Endothelial cell of umbilical vein (primary cell): ENCODE results near the gene SFTPB. TPM values are rescaled to one million over a fixed set of nuclear protein-coding genes. Genes with fewer than 3 reads are reported as not detected.

Experiments
- BruUV-seq: library from RNA; stranded (reverse); fragments of 400-500 nt; replicated peaks from 2 replicates; lab custom pipeline; 2021; lab: Mats Ljungman, UMichigan
- CTCF ChIA-PET: fragments of 300-600, 350-600 bp; sonication (Branson Sonifier 250); formaldehyde crosslinking; loops from one replicate; lab custom pipeline; 2021; ENCODE audit warnings: antibody characterized with exemption, inconsistent platforms; lab: Charles Lee
- POLR2A ChIA-PET: fragments of 300-600, 350-600 bp; sonication (Branson Sonifier 250); formaldehyde crosslinking; loops from one replicate; lab custom pipeline; 2021; ENCODE audit warnings: antibody characterized with exemption, inconsistent platforms; lab: Charles Lee
- DNase-seq: peaks from one replicate; pipeline ENCODE4 v3.0.0-alpha.2; 2011; ENCODE audit warnings: low read depth, low spot score
- FAIRE-seq: peaks from 2 replicates; lab custom pipeline; 2011; peaks lifted over from hg19 to GRCh38; lab: Jason Lieb, UNC
- H2AFZ ChIP-seq: 2 replicates; pipeline ENCODE4 v1.6.0; 2012; ENCODE audit warnings: low read depth, low read length, control low read depth, inconsistent platforms
- H3K27ac ChIP-seq: 2 replicates; pipeline ENCODE4 v1.5.1; 2011; ENCODE audit warnings: low read depth, mild to moderate bottlenecking, control low read depth, low read length, moderate library complexity; ENCODE audit not compliant: insufficient read depth
- H3K27me3 ChIP-seq, 2 experiments: 2 replicates each; pipeline versions ENCODE4 v1.6.0 to v1.6.1; 2011; ENCODE audit warnings: low read length in 2 of 2, mixed read lengths in 1 of 2; ENCODE audit not compliant: control insufficient read depth in 2 of 2, insufficient read depth in 2 of 2
- H3K36me3 ChIP-seq, 2 experiments: 2 replicates in 1 of 2; 3 replicates in 1 of 2; pipeline ENCODE4 v1.5.1; 2011; ENCODE audit warnings: low read length in 2 of 2, mild to moderate bottlenecking in 1 of 2, moderate library complexity in 1 of 2; ENCODE audit not compliant: control insufficient read depth in 2 of 2, insufficient read depth in 2 of 2; ENCODE audit errors: extremely low read depth in 1 of 2
- H3K4me1 ChIP-seq: 3 replicates; pipeline ENCODE4 v1.5.1; 2011; ENCODE audit warnings: mild to moderate bottlenecking, low read length; ENCODE audit not compliant: control insufficient read depth, insufficient read depth; ENCODE audit errors: extremely low read depth
- H3K4me2 ChIP-seq: 2 replicates; pipeline ENCODE4 v1.6.1; 2011; ENCODE audit warnings: low read length, control low read depth, mixed read lengths; ENCODE audit not compliant: insufficient read depth
- H3K4me3 ChIP-seq, 3 experiments: fragments of 200-600 bp in 1 of 3; sonication (generic), shearing (Covaris generic) in 1 of 3; replicated peaks in 1 of 3; 2 replicates each; pipeline ENCODE4 v1.5.1; 2011 to 2016; ENCODE audit warnings: control low read depth in 3 of 3, low read length in 3 of 3, mild to moderate bottlenecking in 2 of 3, inconsistent platforms in 1 of 3, low read depth in 1 of 3, moderate library complexity in 1 of 3; ENCODE audit not compliant: insufficient read depth in 1 of 3
- H3K79me2 ChIP-seq: 2 replicates; pipeline ENCODE4 v1.6.0; 2012; ENCODE audit warnings: low read length, inconsistent platforms; ENCODE audit not compliant: control insufficient read depth, insufficient read depth
- H3K9ac ChIP-seq: replicated peaks from 2 replicates; pipeline ENCODE3; 2011; ENCODE audit warnings: low read length, control low read depth; ENCODE audit not compliant: insufficient read depth; ENCODE audit errors: extremely low read depth
- H3K9me1 ChIP-seq: replicated peaks from 3 replicates; pipeline ENCODE4 v1.6.0; 2011; ENCODE audit warnings: mild to moderate bottlenecking, low read length; ENCODE audit not compliant: control insufficient read depth, insufficient read depth; ENCODE audit errors: extremely low read depth
- H3K9me3 ChIP-seq: replicated peaks from 2 replicates; pipeline ENCODE4 v1.5.1; 2012; ENCODE audit warnings: low read length, inconsistent platforms; ENCODE audit not compliant: control insufficient read depth, insufficient read depth
- H4K20me1 ChIP-seq: replicated peaks from 2 replicates; pipeline ENCODE3; 2011; ENCODE audit warnings: mild to moderate bottlenecking, low read length; ENCODE audit not compliant: control insufficient read depth, insufficient read depth; ENCODE audit errors: extremely low read depth
- CTCF ChIP-seq, 2 donors: IDR thresholded peaks; 1 replicate in 1 of 2; 2 replicates in 1 of 2; pipeline ENCODE4 v1.5.1; 2011; ENCODE audit warnings: low read length in 2 of 2, mild to moderate bottlenecking in 2 of 2, moderate library complexity in 2 of 2, control low read depth in 1 of 2, inconsistent platforms in 1 of 2, low read depth in 1 of 2; ENCODE audit not compliant: insufficient read depth in 1 of 2; ENCODE audit errors: extremely low read depth in 1 of 2
- EZH2 ChIP-seq: IDR thresholded peaks from 2 replicates; pipeline ENCODE4 v1.6.1; 2012; ENCODE audit warnings: borderline replicate concordance, low read depth, mild to moderate bottlenecking, moderate library complexity, low read length, inconsistent platforms; ENCODE audit not compliant: severe bottlenecking
- FOS ChIP-seq: IDR thresholded peaks from 2 replicates; pipeline ENCODE4 v1.6.1; 2011; ENCODE audit warnings: mild to moderate bottlenecking, low read length, moderate library complexity, borderline replicate concordance; ENCODE audit not compliant: insufficient read depth
- GATA2 ChIP-seq: IDR thresholded peaks from 2 replicates; pipeline ENCODE4 v1.7.0; 2011; ENCODE audit warnings: low read depth, mild to moderate bottlenecking, moderate library complexity, mixed read lengths, low read length; ENCODE audit not compliant: insufficient read length, insufficient read depth
- JUN ChIP-seq: IDR thresholded peaks from 2 replicates; pipeline ENCODE4 v1.6.1; 2011; ENCODE audit warnings: borderline replicate concordance, low read depth; ENCODE audit not compliant: insufficient read length, insufficient read depth
- MAX ChIP-seq: IDR thresholded peaks from 2 replicates; pipeline ENCODE4 v1.6.1; 2011; ENCODE audit not compliant: insufficient read depth, insufficient read length
- MYC ChIP-seq: IDR thresholded peaks from one replicate; pipeline ENCODE4 v1.6.1; 2011; ENCODE audit warnings: mild to moderate bottlenecking, low read depth, low read length
- POLR2A ChIP-seq: IDR thresholded peaks from 2 replicates; pipeline ENCODE4 v1.6.1; 2012; ENCODE audit warnings: low read depth, mild to moderate bottlenecking, control low read depth, low read length
- POLR2AphosphoS5 ChIP-seq: IDR thresholded peaks from 2 replicates; pipeline ENCODE4 v1.6.1; 2012; ENCODE audit warnings: low read depth, mild to moderate bottlenecking, control low read depth, low read length, moderate library complexity; ENCODE audit not compliant: insufficient read depth
- dilution Hi-C: fragments of 300-500 bp; cut with MboI; formaldehyde crosslinking; loops from one replicate; pipeline ENCODE4 v1.15.0; 2019; ENCODE audit warnings: low sequenced_read_pairs; ENCODE audit not compliant: extremely low pct_ligation_motif_present
- intact Hi-C: fragments of 100-400 bp; cut with micrococcal nuclease; formaldehyde crosslinking; loops from one replicate; pipeline ENCODE4 v1.10.0; 2022
- polyA plus RNA-seq, 4 experiments: library from polyadenylated mRNA; depleted of rRNA in 3 of 4; stranded (reverse) in 3 of 4; unstranded in 1 of 4; fragments of >200 nt; gene quantifications; 2 replicates each; pipeline versions ENCODE4 v1.2.1 to v1.2.3, GENCODE V29; 2011 to 2012; ENCODE audit warnings: missing spikeins in 1 of 4
- total RNA-seq: library from RNA; stranded (reverse); gene quantifications from 2 replicates; pipeline ENCODE4 v1.2.3, GENCODE V29; 2021

SFTPB gene
- total and polyA plus RNA-seq, 2 donors (not counting 3 experiments of a cell fraction or from before 2014, with no cell fraction given) = not detected

- Histone ChIP-seq H3K4me1 (peaks cover 18% of the 10 kb centered on the region), H2AFZ (no peak overlapping the region), H3K9me1 (no peaks in the 10 kb centered on the region), H3K27me3 (no peaks in the 10 kb centered on the region), H3K9ac (no peak overlapping the region), H3K4me3 (no peak overlapping the region), H3K36me3 (no peaks in the 10 kb centered on the region), H3K9me3 (no peaks in the 10 kb centered on the region), H4K20me1 (no peaks in the 10 kb centered on the region), H3K4me2 (no peak overlapping the region), H3K79me2 (no peaks in the 10 kb centered on the region), H3K27ac (no peak overlapping the region)
- CTCF ChIA-PET = interaction anchor here (6.3 to 8.8 kb wide), 3 partner anchors 23 to 67 kb away, joined by 103 to 138 read pairs (median 137); no protein-coding TSS in a partner anchor
- POLR2A ChIA-PET = no interaction called here
- FAIRE-seq (no peak), DNase-seq (no peak)
- BruUV-seq = no TSS peak
- TF ChIP-seq POLR2A (no peak), POLR2AphosphoS5 (no peak), GATA2 (no peak), FOS (no peak), JUN (no peak), CTCF (IDR thresholded peaks at IDR 0.05; ENCODE audit: extremely low read depth in 1 of 2, insufficient read depth in 1 of 2, low read depth in 1 of 2, low read length in 2 of 2) (no peak), EZH2 (no peak), MYC (no peak), MAX (no peak)
- intact Hi-C loops = no loop called here
- dilution Hi-C loops = loop anchor here (25.0 kb wide), 1 partner anchor 110 kb away; no protein-coding TSS in a partner anchor
Measured at GRCh38 chr2:85702800-85703199, 34.8 kb upstream of the SFTPB start.
